ENCODE results near the gene GBX1. TPM values are rescaled to one million over a fixed set of nuclear protein-coding genes. Genes with fewer than 3 reads are reported as not detected.

The GBX1 gene
- total RNA-seq, 1 donor from 2014 or later = not detected

- no peak for DNase-seq (ENCODE audit: low read depth)
- no peak overlapping the region for H3K4me3 ChIP-seq (ENCODE audit: low read depth, low read length)
- TF ChIP-seq, protein P1, sequence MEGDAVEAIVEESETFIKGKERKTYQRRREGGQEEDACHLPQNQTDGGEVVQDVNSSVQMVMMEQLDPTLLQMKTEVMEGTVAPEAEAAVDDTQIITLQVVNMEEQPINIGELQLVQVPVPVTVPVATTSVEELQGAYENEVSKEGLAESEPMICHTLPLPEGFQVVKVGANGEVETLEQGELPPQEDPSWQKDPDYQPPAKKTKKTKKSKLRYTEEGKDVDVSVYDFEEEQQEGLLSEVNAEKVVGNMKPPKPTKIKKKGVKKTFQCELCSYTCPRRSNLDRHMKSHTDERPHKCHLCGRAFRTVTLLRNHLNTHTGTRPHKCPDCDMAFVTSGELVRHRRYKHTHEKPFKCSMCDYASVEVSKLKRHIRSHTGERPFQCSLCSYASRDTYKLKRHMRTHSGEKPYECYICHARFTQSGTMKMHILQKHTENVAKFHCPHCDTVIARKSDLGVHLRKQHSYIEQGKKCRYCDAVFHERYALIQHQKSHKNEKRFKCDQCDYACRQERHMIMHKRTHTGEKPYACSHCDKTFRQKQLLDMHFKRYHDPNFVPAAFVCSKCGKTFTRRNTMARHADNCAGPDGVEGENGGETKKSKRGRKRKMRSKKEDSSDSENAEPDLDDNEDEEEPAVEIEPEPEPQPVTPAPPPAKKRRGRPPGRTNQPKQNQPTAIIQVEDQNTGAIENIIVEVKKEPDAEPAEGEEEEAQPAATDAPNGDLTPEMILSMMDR (conservative IDR thresholded peaks at IDR 0.05; ENCODE audit: low read depth, low read length) = no peak
Observed at GRCh38 chr7:151174246-151175046, 7.0 kb upstream of the GBX1 start.

- TF ChIP-seq, protein P1 (conservative IDR thresholded peaks at IDR 0.05; ENCODE audit: low read depth, low read length) = no peak
- H3K4me3 ChIP-seq (ENCODE audit: low read depth, low read length) = no peak overlapping the region
- DNase-seq (ENCODE audit: low read depth) = no peak
Observed at GRCh38 chr7:151173386-151174245, 6.1 kb upstream of the GBX1 start.

DNA sequence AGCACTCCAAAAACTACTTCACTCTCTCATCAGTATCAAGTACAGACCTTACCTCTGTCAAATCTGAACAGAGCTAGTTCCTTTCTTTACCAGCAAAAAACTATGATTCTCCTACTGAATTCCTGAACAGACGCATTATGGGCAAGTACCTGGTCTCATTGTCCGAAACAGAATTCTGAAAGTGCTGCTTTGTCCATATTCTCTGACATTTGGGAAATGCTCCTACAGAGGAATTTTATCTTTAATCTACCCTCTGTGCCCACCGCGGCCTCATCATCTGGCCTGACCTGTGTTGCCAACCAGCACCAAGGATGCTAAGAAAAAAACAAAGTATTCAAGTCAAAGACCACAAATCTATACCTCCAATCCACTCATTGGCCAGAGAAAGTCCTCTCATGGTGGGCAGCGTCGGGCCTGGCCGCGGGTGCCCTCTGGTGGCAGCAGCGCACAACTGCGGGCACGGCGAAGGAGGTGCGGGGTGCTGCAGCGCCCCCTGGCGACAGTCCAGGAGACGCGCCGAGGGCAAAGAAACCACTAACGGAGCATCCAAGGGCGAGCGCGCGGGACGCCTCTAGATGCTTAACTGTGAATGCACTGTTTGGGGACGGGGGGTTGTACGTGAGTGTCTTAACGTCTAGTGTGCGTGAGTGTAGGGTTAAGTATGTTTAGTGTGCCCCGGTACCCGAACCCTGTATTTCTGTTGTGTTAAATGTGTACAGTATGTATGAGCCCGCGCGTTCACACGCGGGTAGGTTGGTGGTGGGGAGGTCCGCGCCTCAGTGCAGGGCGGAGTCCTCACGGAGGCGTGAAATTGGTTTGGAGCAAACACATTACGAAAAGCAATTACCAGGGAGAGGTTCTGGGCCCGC lies 5.0 kb upstream of the GBX1 start:
- TF ChIP-seq, protein P1 (conservative IDR thresholded peaks at IDR 0.05; ENCODE audit: low read depth, low read length) = peak; percentile 100
- no peak for DNase-seq (ENCODE audit: low read depth)
- no peak overlapping the region for H3K4me3 ChIP-seq (ENCODE audit: low read depth, low read length)

DNA sequence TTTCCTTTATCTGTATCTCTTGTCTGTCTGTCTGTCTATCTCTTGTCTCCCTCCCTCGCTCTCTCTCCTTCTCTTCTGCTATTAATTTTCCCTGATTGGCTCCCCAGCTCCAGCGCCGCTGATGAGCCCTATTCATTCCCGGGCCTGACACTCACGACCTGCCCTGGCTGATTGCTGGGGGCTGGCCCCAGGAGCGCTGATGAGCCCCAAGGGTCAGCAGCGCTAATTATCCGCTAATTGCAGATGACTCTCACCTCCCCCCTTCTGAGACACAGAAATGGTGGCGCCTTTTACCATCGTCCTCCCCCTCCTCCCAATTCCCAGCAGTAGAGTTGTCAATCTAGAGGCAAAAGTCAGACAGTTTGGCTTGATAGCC lies 1.3 kb upstream of the GBX1 start:
- DNase-seq (ENCODE audit: low read depth) = no peak
- TF ChIP-seq, protein P1 (conservative IDR thresholded peaks at IDR 0.05; ENCODE audit: low read depth, low read length) = no peak
- H3K4me3 ChIP-seq (ENCODE audit: low read depth, low read length) = no peak overlapping the region

DNA sequence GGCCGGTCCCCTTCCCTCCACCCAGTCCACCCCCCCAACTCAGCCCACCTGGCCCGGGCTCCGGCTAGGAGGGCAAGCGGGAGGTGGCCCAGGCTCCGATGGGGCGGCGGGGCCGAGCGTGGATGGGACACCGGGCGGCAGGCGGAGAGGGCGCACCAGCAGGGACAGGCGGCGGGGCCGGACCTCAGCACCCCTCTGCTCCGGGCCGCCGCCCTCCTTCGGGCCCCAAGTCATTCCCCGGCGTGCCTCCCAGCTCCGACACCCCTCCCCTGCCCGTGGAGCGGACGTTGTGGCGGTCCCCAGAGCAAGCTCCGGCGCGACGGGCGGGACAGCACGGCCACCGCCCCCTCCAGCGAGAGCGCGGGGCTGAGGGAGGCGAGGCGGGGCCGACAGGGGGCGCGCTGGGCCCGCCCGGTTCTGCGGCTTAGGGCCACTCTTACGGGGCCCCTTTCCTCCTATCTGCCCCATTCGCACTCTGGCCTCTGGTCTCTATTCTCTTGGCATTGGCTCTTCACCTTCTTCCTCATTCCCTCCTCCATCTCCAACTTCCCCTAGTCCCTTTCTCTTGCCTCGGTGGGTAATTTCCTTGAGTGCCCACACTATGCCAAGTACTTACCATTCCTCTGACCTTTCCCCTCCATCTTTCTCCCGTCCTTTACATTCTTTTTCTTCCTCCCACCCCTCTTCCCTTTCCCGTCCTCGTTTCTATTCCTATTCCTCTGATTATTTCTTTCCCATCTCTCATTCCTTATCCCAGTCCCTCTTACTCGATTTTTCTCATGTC lies 701 bp upstream of the GBX1 start:
- DNase-seq (ENCODE audit: low read depth) = no peak
- TF ChIP-seq, protein P1 (conservative IDR thresholded peaks at IDR 0.05; ENCODE audit: low read depth, low read length) = peak; percentile 49
- peak overlapping the region; percentile 29 for H3K4me3 ChIP-seq (ENCODE audit: low read depth, low read length)

- H3K4me3 ChIP-seq (ENCODE audit: low read depth, low read length) = peak overlapping the region; percentile 18
- TF ChIP-seq, protein P1 (conservative IDR thresholded peaks at IDR 0.05; ENCODE audit: low read depth, low read length) = no peak
- DNase-seq (ENCODE audit: low read depth) = no peak
Observed at GRCh38 chr7:151166629-151167196, 781 bp downstream of the GBX1 start.
